ENCODE results near the gene TNFRSF18. TPM values are rescaled to one million over a fixed set of nuclear protein-coding genes. Genes with fewer than 3 reads are reported as not detected.
A peak's percentile ranks its signal among the peaks of the same experiment; 100 is the strongest.

The TNFRSF18 gene
- total RNA-seq, 3 donors from 2014 or later, result 1.6 to 2.2 (median 2.2) TPM

- no peak for TF ChIP-seq CTCF (IDR thresholded peaks at IDR 0.05)
- Histone ChIP-seq H3K4me3 (no peak overlapping the region), H3K36me3 (ENCODE audit: low read depth) (peaks cover 13% of the 10 kb centered on the region), H3K9me3 (no peaks in the 10 kb centered on the region), H3K4me1 (ENCODE audit: low read depth) (peaks cover 23% of the 10 kb centered on the region)
- DNase-seq, result no peak
- intact Hi-C loops (cut with DNase I, micrococcal nuclease), result no loop called here
- no peak for ATAC-seq
Measured at GRCh38 chr1:1218524-1219200, 12.3 kb upstream of the TNFRSF18 start.

- H3K36me3 ChIP-seq (ENCODE audit: low read depth), result peaks cover 7% of the 10 kb centered on the region
- H3K9me3 ChIP-seq, result no peaks in the 10 kb centered on the region
- H3K4me3 ChIP-seq, result no peak overlapping the region
- no peak for TF ChIP-seq CTCF (IDR thresholded peaks at IDR 0.05)
- ATAC-seq (peak; percentile 18), DNase-seq (no peak)
- peaks cover 24% of the 10 kb centered on the region for H3K4me1 ChIP-seq (ENCODE audit: low read depth)
- intact Hi-C loops (cut with DNase I, micrococcal nuclease), result no loop called here
Measured at GRCh38 chr1:1217621-1218523, 11.5 kb upstream of the TNFRSF18 start.

- no peak overlapping the region for H3K4me3 ChIP-seq
- peaks cover 15% of the 10 kb centered on the region for H3K4me1 ChIP-seq (ENCODE audit: low read depth)
- intact Hi-C loops (cut with DNase I, micrococcal nuclease), result no loop called here
- ATAC-seq (no peak), DNase-seq (no peak)
- H3K9me3 ChIP-seq, result no peaks in the 10 kb centered on the region
- no peak for TF ChIP-seq CTCF (IDR thresholded peaks at IDR 0.05)
- peaks cover 7% of the 10 kb centered on the region for H3K36me3 ChIP-seq (ENCODE audit: low read depth)
Measured at GRCh38 chr1:1216770-1217620, 10.6 kb upstream of the TNFRSF18 start.

GRCh38 chr1:1215881-1216605 is 9.7 kb upstream of the TNFRSF18 start:
- intact Hi-C loops (cut with DNase I, micrococcal nuclease), result no loop called here
- Histone ChIP-seq H3K4me3 (no peak overlapping the region), H3K9me3 (no peaks in the 10 kb centered on the region), H3K36me3 (ENCODE audit: low read depth) (peaks cover 7% of the 10 kb centered on the region), H3K4me1 (ENCODE audit: low read depth) (peaks cover 12% of the 10 kb centered on the region)
- TF ChIP-seq CTCF (IDR thresholded peaks at IDR 0.05), result no peak
- ATAC-seq (no peak), DNase-seq (no peak)
